M059J (cell line): ENCODE results near the gene TMEM179. TPM values are rescaled to one million over a fixed set of nuclear protein-coding genes. Genes with fewer than 3 reads are reported as not detected.

ENCODE experiments used
- DNase-seq: peaks from one replicate; pipeline ENCODE4 v3.0.0-alpha.2; 2012; ENCODE audit warnings: low read depth
- total RNA-seq: library from RNA; depleted of rRNA; stranded (reverse); fragments of >200 nt; shearing (Covaris generic); gene quantifications from 2 replicates; pipeline ENCODE4 v1.2.3, GENCODE V29; 2014

TMEM179 gene
- total RNA-seq, 1 experiment from 2014 or later, result 0.49 TPM

DNA sequence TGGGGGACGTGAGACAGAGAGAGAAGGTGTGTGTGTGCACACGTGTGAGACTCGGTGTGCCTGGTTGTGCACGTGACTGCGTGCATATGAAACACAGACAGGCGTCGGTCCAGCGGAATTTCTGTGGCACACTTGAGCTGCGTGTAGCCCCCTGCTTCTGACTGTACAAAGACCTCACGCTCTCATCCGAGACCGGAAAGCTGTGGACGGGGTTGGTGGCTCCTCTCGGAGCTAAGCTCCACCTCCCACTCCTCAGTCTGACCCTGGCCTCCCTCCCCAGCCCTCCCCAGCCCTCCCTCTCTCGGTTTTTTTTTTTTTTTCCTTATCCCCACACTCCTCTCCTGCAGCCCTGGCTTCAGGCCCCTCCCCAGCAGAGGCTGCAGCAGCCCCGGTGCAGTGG lies 33.3 kb downstream of the TMEM179 start:
- DNase-seq, result no peak

DNA sequence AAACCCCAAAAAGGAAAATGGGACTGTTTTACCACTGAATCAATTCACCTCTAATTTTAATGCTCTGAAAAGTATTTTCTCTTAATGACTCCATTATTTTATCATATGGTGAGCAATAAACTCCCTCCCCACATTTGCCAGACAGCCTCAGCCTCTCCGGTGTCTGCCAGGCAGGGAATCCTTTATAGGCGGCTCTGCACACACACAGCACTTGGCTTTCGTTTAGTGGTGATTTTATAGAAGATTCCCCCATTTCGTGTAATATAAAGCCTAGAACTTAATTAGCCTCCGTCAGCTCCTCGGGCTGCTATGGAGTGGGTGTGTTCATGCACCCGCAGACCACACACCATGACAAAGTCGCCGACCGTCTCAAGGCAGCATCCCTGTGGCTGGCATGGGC lies 35.1 kb downstream of the TMEM179 start:
- DNase-seq, result no peak

DNA sequence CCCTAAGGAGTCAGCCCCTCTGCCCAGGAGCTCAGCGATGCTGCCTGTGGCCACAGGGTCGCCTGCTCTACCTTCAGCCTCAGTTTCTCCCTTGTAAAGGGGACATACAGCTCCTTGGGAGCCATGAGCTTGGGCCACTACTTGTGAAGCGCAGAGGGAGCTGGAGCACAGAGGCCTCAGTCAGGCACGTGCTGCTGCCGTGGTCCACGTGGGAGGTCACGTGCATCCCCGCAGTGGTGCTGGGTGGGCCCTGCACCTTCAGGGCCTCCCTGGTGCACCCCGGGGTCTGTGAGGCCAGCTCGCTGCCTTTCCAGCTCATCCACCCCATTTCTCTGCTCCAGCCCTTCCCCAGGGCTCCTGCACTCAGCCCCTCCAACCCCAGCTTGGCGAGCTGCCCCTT lies 36.0 kb downstream of the TMEM179 start:
- no peak for DNase-seq

DNA sequence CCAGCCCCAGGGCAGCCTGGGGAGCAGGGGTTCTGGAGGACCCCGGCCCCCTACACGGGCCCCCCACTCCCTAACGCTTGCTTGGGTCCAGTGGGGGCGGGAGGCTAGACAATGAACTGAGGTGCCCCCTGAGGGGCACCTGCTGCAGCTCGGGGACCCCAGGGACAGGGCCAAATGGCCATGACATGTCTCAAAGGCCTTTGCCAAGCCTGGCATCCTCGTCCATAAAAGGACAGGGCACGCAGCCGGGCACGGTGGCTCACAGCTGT lies 36.7 kb downstream of the TMEM179 start:
- DNase-seq, result no peak

DNA sequence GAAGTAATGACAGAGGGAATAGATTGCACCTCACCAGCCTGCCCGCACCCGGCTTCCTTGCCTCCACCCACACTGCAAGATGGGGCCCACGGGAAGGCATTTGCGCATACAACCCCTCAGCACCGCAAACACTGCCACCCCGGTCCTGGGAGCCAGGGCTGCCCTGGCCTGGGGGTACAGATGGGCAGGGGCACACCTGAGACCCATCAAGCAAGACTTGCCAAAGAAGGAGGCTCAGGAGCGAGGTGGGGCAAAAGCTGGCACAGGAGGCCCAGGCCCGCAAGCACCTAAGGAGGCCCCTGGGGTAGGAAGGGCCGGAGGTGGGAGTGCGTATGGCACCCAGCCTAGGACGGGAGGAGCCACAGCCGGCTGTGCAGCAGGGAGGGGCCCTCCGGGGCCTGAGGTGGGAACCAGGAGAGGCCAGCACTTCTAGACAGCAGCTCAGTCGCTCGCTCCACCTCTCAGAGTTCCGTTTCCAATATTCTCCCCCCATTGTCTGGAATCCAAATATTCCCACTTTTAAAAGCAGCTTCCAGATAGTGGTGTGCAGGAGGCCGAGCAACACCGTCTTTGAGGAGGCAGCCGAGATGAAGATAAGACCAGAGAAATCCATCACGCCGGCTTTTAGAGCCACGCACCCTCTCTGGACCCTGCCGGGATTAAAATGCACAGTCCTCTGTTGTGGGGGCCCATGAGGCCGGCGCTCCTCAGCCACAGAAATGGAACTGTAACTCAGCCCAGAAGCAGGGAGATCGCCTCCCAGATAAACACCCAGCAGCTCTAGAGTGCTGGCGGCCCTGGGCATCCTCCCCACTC lies 37.2 kb downstream of the TMEM179 start:
- DNase-seq, result no peak

DNA sequence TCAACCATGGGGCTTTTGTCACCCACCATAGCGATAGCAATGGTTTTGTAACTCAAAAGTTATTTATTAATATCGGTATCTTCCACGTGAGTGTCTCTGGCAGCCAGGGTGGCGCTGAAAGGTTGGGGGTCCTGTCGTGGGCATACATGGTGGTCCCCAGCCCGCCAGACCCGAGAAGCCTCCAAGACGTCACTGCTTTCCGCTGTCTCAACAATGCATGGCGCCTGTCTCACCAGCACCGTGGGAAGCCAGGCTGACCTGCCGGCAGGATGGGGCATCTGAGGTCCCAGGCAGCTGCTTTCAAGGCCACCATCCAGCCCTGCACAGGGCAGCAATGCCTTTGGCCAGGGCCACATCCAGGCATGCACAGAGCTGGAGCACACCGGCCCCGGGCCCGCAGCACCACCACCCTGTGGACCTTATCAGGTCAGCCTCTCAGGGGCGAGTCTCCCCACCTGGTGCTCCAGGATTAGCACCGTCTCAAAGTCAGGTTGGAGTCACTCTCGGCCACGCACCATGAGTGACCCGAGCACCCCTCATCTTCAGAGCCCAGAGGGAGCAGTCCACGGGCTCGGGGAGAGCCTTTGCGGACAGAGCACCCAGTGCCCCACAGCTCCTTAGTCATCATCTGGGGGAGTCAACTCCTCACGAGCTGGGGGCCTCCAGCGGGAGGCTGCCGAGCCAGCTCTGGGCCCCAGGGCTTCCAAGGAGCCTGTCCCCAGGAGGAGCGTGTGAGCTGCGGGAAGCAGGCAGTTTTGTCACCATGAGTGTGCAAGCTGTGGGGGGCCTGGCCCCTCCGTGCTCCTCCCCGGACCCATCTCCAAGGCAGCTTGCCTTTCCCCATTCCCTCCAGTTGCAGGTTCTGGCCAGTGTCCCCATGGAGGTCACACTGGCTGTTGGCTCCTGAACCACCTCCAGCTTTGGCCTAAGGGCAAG lies 39.6 kb downstream of the TMEM179 start:
- no peak for DNase-seq

DNA sequence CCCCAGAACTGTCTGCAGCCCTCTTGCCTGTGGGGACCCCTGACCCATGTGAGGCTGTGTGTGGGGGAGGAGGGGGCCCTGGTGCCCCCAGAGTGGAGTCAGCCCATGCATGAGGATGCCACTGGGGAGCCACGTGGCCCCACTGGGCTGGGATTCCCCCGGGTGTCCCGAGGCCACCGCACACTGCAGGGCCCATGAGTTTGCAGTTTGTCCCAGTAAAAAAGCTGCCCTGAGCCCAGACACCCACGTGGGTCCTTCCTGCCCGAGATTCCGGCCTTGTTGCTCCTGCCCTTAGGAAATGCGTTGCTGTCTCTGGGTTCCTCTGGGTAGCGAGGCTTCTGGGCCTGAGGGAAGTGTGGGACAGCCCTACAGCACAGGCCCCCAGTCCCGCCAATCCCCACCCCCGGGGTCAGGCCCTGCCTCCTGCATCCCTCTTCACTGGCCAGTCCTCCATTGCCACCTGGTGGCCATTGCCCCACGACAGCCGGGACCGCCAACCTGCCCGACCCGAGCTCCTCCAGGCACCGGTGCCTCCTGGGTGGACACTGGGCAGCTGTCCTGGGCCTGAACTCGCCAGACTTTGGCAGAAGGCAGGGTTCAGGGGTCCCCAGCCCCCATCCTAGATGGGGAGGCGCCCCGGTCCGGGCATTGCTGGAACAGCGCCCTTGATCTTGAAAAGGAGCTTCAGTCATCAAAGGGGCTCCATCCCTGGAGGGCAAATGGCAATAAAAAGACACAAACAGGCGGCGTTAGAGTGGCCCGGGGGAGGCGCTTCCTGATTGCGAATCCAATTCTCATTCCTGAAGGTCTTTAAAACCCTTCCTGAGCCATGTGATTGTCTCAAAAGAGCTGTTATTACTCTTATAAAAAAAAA lies 40.6 kb downstream of the TMEM179 start:
- DNase-seq, result peak; percentile 43

DNA sequence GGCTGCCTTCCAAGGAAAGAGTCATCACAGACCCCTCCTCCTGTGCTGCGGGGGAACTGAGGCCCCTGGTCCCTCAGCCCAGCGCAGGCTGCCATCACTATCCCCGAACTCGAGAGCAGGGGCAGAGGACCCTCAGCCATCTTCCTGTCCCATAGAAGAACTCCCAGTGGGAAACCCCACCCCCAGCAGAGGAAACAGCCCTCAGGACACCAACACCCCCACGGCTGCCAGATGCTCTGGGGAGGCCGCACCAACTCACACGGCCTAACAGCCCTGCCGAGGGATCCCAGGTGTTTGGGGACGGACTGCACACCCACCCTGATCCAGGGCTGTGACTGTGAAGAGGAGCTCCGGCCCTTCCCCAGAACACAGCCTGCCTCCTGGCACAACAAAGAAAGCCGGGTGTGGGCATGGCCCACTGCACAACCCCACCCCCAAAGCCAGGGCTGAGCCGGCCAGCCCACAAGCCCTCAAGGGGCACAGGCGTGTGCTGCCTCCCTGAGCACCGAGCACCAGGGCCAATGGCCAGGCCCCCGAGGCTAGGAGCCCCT lies 41.3 kb downstream of the TMEM179 start:
- DNase-seq, result no peak

DNA sequence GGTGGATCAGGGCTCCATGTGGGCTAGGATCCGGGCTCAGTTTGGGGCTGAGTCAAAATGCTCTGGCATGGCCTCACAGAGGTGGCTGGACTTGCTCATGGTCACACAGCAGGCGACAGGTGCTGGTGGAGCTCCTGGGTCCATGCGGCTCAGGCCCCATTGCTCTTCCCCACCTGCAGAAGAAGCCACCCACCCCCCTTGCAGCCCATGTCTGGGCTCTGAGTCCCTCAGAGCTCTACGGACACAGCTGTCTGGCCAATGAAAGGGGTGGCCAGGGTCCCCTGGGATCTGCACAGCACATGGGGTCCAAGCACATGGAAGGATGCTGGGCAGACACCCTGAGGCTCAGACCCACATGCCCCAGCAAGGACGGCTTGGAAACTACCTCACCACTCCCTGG lies 42.0 kb downstream of the TMEM179 start:
- DNase-seq, result no peak

DNA sequence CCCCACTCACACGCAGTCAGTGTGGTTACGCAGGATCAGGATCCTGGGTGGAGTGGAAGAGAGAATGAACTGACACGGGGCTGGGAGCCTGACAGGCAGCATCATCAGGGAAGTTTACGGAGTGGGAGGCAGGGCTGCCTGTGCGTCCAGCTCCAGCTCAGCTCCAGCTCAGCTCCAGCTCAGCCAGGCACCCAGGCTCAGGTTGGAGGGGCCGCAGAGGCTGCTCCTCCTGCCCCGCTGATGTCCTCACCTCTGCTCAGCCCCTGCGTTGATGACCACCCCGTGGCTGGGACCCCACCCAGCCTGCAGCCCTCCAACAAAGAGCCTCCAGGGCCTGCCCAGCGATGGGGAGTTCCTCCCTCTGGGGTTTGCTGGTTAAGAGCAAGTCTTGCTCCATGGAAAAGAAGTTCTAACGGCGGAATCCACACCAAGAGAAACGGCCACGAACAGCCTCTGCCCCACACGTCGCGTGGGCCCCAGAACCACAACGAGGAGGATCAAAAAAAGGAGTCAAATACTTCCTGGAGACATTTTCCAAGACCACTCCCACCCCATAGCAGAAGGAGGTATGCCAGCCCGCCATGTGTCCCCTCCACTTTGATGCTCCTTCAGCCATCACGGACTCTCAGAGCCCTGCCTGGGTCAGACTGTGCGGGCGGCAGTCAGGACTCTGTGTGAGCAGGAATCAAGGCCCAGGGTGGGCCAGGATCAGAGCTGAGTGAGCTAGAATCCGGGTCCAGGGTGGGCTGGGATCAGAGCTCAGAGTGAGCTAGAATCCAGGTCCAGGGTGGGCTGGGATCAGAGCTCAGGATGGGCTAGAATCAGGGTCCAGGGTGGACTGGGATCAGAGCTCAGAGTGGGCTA lies 42.7 kb downstream of the TMEM179 start:
- DNase-seq, result no peak

DNA sequence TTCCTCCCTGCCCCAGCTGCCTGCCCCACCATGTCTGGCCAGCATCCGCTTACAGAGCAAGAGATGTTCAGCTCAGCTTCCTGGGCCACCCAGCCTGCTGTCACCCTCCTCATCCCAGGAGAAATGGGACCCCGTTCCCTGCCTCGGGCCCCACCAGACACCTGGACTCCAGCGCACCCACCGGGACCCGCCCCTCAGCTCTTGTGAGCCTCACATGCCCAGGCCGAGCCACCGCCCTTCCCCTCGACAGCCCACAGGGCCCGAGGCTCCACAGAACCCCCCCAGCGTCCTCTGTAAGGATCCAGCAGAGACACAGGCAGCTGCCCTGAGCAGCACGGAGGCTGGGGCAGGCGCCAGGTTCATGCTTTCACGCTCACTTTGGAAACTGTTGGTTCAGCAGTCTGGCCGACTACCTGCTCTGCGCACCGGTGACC lies 43.4 kb downstream of the TMEM179 start:
- DNase-seq, result no peak

DNA sequence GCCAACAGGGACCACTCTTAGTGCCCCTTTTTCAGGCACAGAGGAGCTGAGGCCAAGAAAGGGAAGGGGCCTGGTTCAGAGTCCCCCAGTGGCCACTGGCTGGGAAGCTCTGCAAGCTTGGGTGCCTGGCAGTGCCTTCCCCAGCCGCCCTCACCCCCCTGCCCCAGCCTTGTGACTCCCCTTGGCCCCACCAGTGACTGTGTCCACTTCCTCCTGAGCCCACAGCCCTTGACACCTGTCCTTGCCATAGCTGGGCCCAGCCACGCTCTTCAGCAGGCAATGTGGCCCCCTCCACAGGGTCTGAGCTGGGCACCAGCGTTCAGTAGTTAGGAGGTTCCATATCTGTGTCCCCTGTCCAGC lies 44.0 kb downstream of the TMEM179 start:
- no peak for DNase-seq

DNA sequence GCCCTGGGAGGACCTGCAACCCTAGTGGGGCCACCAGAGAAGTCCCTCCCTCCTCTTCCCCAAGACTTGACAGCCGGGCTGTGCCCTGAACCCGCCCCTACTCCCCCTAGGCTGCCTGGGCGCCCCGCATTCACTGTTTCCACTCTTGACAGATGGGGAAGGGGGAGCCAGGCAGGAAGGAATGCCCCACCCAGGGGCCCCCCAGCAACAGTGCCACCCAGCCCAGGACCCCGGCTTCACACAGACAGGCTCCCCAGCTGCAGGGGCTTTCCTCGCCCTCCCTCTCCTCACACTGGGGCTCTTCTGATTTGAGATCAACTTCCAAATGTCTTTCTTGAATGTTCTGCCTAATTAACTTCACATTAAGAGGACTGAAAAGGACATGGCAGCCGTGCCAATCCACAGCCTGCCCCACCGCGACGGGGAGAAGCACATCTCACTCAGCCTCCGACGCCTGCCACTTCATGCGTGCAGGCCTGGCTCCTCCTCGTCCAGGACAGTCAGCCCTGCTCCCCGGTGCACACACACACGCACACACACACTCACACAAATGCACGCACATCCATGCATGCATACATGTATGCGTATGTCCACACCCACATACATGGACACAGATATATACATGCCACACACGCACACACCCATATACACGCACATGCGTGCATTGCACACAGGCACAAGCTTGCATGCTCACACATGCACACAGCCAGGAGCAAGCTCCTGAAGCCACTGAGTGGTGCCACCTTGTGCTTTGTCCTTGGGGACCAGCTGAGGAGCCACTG lies 44.6 kb downstream of the TMEM179 start:
- DNase-seq, result no peak

DNA sequence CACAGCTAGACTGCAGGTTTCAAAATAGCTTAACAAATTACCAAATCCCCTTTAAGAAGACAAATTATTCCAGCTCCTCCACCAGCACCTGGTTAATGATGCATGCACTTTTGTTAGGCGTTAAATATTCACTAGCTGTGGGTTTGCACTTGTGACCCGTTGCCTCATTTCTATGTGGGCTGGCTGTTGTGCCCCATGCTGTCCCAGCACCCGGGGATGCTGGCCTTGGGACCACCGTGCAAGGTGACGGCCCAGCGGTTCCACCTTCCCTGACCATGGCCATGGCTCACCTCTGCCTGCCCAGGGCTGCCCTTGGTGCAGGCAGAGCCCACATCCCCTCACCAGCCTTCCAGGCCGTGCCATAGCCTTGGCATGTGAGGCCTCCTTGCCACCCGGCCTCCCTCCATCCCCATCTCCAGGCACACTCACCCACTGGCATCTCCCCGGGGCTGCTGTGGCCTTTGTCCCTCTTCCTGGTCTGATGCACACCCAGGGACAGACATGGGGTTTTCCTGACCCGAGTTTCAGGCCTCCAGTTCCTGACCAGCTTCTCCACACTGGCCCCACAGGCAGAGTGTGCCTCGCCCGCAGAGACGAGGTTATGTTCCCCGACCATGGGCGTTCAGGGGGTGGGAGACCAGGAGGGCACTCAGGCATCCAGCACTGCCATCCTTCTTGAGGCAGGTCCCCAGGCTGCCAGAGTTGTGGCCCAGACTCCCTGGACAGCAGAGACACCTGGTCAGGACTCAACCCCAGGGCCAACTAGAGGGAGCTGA lies 45.4 kb downstream of the TMEM179 start:
- no peak for DNase-seq

DNA sequence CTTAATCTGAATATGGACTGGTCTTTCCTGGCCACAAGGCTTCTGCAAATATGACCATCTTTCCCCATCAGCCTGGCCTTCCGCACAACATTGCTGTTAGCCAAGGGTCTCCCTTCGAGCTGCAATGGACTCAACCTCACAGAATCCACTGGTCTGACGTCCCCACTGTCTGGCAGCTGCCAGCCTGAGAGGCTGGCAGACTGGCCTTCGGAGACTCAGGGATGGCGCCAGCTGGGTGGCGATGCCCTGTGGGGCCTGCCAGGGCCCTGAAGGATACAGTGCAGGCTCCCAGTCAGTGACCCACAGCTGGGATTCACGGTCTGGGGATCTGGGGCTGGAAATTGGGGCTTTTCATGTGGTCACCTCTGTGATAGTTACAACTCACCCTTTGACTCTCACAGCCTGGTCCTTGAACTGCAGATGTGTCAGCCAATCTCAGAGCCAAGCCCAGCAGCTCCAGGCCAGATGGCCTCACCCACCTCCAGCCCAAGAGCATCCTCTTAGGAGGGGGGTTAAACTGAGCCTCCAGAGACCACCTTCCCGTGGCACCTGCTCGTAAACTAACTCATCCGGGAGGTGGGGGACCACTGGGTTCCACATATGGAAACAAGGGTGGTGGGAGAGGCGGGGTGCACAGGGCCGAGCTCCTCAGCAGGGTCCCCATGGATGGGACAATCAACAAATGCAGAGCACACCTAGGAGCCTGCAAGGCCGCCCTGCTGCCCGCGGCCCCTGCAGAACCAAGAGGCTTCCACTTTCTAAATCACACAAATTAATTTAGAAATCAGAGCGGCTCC lies 46.1 kb downstream of the TMEM179 start:
- DNase-seq, result no peak

DNA sequence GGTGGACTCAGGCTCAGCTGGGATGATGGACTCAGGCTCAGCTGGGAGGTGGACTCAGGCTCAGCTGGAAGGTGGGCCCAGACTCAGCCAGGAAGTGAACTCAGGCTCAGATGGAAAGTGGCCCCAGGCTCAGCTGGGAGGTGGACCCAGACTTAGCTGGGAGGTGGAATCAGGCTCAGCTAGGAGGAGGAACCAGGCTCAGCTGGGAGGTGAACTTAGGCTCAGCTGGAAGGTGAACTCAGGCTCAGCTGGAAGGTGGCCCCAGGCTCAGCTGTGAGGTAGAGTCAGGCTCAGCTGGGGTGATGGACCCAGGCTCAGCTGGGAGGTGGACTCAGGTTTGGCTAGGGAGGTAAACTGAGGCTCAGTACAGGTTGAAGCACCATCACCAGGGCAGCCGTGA lies 46.8 kb downstream of the TMEM179 start:
- DNase-seq, result no peak

DNA sequence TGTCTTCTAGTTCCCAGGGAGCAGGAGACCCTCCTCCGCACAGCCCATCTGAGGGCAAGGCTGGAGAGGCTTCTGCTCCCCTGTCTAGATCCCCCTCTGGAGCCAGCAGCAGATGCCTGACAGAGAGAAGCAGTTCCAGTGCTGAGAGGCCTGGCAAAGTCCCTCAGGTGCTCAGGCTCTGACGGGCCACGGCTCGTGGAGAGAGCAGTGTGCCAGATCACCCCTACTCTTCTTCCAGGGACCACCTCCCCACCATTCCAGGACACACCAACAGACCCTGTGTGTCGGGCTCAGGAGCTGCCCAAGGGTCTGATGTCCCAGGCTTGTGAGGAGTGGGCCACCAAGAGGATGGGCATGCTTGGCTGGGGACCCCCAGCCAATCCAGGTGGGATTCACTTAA lies 47.5 kb downstream of the TMEM179 start:
- DNase-seq, result no peak

DNA sequence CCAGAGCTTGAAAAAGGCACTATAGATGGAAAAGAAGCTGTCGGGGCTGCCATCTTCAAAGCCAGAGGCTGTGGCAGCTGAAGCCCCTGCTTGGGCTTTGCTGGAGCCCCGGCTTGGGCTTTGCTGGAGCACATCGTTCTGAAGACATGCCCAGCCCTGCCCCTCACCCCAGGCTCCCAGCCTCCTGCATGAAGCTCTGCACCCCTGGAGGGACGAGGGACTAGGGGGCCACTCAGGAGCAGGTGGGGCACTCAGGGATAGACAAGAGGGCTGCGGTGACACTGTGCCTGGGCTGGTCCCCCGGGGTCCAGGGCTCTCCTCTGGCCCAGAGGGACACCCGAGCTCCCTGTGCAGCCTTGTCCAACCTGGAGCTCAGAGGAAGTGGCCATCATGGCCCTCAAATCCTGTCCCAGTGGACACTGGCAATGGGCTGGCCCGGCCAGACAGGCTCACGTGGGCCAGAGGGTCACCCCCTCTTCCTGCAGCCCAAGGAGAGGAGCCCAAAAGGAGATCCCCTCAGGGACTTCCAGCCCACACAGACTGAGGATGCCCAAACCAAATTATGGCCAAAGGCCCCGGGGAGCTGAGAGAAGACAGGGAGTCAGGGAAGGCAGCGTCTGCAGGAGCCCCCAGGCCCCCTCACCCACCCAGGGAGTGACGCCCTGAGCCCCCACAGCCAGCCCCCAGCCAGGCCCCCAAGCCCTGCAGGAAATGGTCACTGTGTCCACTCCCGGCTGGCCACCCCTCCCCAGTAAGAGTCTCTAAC lies 48.1 kb downstream of the TMEM179 start:
- DNase-seq, result no peak
